Caco-2 (cell line): Measurements from ENCODE around the gene KRT81. TPM values are rescaled to one million over a fixed set of nuclear protein-coding genes. Genes with fewer than 3 reads are reported as not detected.

Experiments
- BruUV-seq: library from RNA; stranded (reverse); fragments of 400-500 nt; replicated peaks from 2 replicates; lab custom pipeline; 2021; lab: Mats Ljungman, UMichigan
- CTCF ChIA-PET: fragments of 300-600 bp; sonication (Branson Sonifier 250); formaldehyde crosslinking; loops from one replicate; lab custom pipeline; 2022; ENCODE audit warnings: antibody characterized with exemption; lab: Charles Lee
- POLR2A ChIA-PET: fragments of 300-600 bp; sonication (Branson Sonifier 250); formaldehyde crosslinking; loops from one replicate; lab custom pipeline; 2022; ENCODE audit warnings: antibody characterized with exemption; lab: Charles Lee
- DNase-seq, 2 experiments: peaks; one replicate each; pipeline versions ENCODE4 v3.0.0 to v3.0.0-alpha.2; 2020 to 2022
- H3K27me3 ChIP-seq: replicated peaks from 2 replicates; pipeline ENCODE4 v1.6.0; 2011; ENCODE audit warnings: low read length; ENCODE audit not compliant: control insufficient read depth, insufficient read depth
- H3K36me3 ChIP-seq: 2 replicates; pipeline ENCODE4 v1.5.1; 2011; ENCODE audit warnings: low read length; ENCODE audit not compliant: control insufficient read depth, insufficient read depth
- H3K4me1 ChIP-seq: fragments of 250-450 bp; sonication (Bioruptor Pico); 2 replicates; pipeline ENCODE4 v1.5.1; 2020; ENCODE audit warnings: mild to moderate bottlenecking
- H3K4me3 ChIP-seq: 2 replicates; pipeline ENCODE4 v1.5.1; 2011; ENCODE audit warnings: low read depth, mild to moderate bottlenecking, control low read depth, low read length
- H3K9me3 ChIP-seq: fragments of 250-450 bp; sonication (Bioruptor Pico); 2 replicates; pipeline ENCODE4 v1.5.1; 2020; ENCODE audit warnings: mild to moderate bottlenecking, moderate library complexity
- H3K27ac Mint-ChIP-seq: one replicate; pipeline ENCODE4 v1.8.0; 2022; ENCODE audit warnings: mixed read lengths; ENCODE audit not compliant: unreplicated experiment
- H3K27me3 Mint-ChIP-seq: one replicate; pipeline ENCODE4 v1.8.0; 2022; ENCODE audit warnings: mixed read lengths; ENCODE audit not compliant: insufficient read depth, unreplicated experiment
- H3K36me3 Mint-ChIP-seq: one replicate; pipeline ENCODE4 v1.8.0; 2022; ENCODE audit warnings: mild to moderate bottlenecking, mixed read lengths; ENCODE audit not compliant: insufficient read depth, unreplicated experiment
- H3K4me1 Mint-ChIP-seq: one replicate; pipeline ENCODE4 v1.8.0; 2022; ENCODE audit warnings: low read depth, mixed read lengths; ENCODE audit not compliant: unreplicated experiment
- H3K4me3 Mint-ChIP-seq: one replicate; pipeline ENCODE4 v1.8.0; 2022; ENCODE audit warnings: mild to moderate bottlenecking, moderate library complexity, mixed read lengths; ENCODE audit not compliant: unreplicated experiment
- H3K9me3 Mint-ChIP-seq: one replicate; pipeline ENCODE4 v1.8.0; 2022; ENCODE audit warnings: mixed read lengths; ENCODE audit not compliant: unreplicated experiment
- CTCF ChIP-seq, 2 experiments: fragments of 200-600 bp in 1 of 2; IDR thresholded peaks; 1 replicate in 1 of 2; 2 replicates in 1 of 2; pipeline versions ENCODE4 v1.5.1 to v1.8.0; 2011 to 2022; ENCODE audit warnings: antibody characterized with exemption in 1 of 2, control low read depth in 1 of 2, inconsistent platforms in 1 of 2, low read depth in 1 of 2, low read length in 1 of 2, mild to moderate bottlenecking in 1 of 2, moderate library complexity in 1 of 2; ENCODE audit not compliant: insufficient read depth in 1 of 2, severe bottlenecking in 1 of 2, unreplicated experiment in 1 of 2
- intact Hi-C: fragments of 100-400 bp; cut with micrococcal nuclease; formaldehyde crosslinking; loops from one replicate; pipeline ENCODE4 v1.10.0; 2022; ENCODE audit not compliant: unreplicated experiment
- total RNA-seq: library from RNA; stranded (reverse); gene quantifications from 2 replicates; pipeline ENCODE4 v1.2.3, GENCODE V29; 2022

KRT81 gene
- total RNA-seq, 1 experiment from 2014 or later, result 0.45 TPM

- no peaks in the 10 kb centered on the region for H3K9me3 Mint-ChIP-seq
- peaks cover 6% of the 10 kb centered on the region for H3K4me1 Mint-ChIP-seq
- no peaks in the 10 kb centered on the region for H3K36me3 Mint-ChIP-seq
- intact Hi-C loops, result loop anchor here (2.0 kb wide), 1 partner anchor 19 kb away; no protein-coding TSS in a partner anchor
- Histone ChIP-seq H3K27me3 (no peaks in the 10 kb centered on the region), H3K4me1 (peaks cover 21% of the 10 kb centered on the region), H3K4me3 (no peak overlapping the region), H3K9me3 (peaks cover 19% of the 10 kb centered on the region), H3K36me3 (peaks cover 1% of the 10 kb centered on the region; the same call in 1 of the 2 replicates)
- ChIA-PET CTCF (no interaction called here), POLR2A (no interaction called here)
- no peak for TF ChIP-seq CTCF (IDR thresholded peaks at IDR 0.05; ENCODE audit: insufficient read depth in 1 of 2, low read depth in 1 of 2, low read length in 1 of 2, severe bottlenecking in 1 of 2, unreplicated experiment in 1 of 2)
- no peaks in the 10 kb centered on the region for H3K27me3 Mint-ChIP-seq
- H3K4me3 Mint-ChIP-seq, result no peak overlapping the region
- BruUV-seq, result no TSS peak
- H3K27ac Mint-ChIP-seq, result no peak overlapping the region
- no peak for DNase-seq
Measured at GRCh38 chr12:52262286-52262685, 29.0 kb downstream of the KRT81 start.

DNA sequence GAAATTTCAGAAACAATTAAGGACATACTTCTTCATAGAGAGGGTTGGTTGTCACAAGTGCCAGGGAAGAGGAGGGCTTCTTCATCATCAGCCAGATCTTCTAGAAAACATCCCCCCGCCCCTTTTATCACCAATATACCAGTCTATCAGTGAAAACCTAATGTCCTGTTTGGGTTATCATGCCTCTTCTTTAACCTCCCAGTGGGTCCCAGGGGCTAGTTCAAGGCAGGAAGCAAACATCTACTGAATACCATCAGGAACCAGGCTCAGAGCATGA, 30.2 kb downstream of the KRT81 start:
- no TSS peak for BruUV-seq
- Histone ChIP-seq H3K9me3 (peaks cover 19% of the 10 kb centered on the region), H3K4me3 (no peak overlapping the region), H3K36me3 (peaks cover 1% of the 10 kb centered on the region; the same call in 1 of the 2 replicates), H3K27me3 (no peaks in the 10 kb centered on the region), H3K4me1 (peaks cover 21% of the 10 kb centered on the region)
- Mint-ChIP-seq H3K4me3 (no peak overlapping the region), H3K36me3 (no peaks in the 10 kb centered on the region), H3K4me1 (peaks cover 6% of the 10 kb centered on the region), H3K9me3 (no peaks in the 10 kb centered on the region), H3K27me3 (no peaks in the 10 kb centered on the region), H3K27ac (no peak overlapping the region)
- TF ChIP-seq CTCF (IDR thresholded peaks at IDR 0.05; ENCODE audit: insufficient read depth in 1 of 2, low read depth in 1 of 2, low read length in 1 of 2, severe bottlenecking in 1 of 2, unreplicated experiment in 1 of 2), result no peak
- no peak for DNase-seq
- ChIA-PET POLR2A (no interaction called here), CTCF (no interaction called here)
- intact Hi-C loops, result no loop called here

DNA sequence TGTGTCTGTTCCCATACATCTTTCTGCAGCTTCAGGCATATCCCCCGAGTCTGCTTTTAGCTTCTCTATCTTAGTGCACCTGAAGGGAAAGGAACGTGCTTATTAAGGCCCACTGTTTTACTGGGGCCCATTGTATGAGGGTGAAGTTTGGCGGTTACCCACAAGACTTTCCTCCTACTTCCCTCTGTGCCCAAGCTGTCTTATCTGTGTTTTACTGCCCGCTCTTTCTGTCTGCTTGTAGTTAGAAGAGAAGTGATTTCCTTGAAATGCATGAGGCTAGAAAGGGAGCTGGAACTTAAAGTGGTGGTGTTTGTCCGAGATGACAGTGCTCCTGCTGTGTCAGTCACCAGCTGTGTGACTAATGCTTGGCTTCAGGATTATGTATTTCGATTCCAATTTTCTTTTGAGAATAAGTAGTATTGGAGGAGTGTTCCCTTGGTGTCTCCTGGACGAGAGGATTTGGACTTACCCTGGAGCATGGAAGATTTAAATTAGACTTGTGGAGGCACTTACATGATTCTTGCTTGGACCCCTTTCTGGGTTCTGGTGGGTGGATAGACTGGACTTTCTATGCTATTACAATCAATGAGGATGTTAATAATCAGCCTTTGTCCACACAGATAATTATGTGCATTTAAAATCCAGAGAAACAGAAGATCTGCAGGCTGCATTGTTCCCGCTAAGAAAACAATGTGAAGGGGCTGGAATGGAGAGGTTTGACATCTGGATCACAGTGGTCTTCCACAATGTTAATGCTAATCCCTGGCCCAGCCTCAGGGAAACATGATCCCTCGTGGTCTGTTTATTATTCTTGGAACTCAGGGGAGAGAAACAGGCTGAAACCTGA, 30.8 kb downstream of the KRT81 start:
- no peaks in the 10 kb centered on the region for H3K27me3 Mint-ChIP-seq
- TF ChIP-seq CTCF (IDR thresholded peaks at IDR 0.05; ENCODE audit: insufficient read depth in 1 of 2, low read depth in 1 of 2, low read length in 1 of 2, severe bottlenecking in 1 of 2, unreplicated experiment in 1 of 2), result no peak
- ChIA-PET POLR2A (no interaction called here), CTCF (no interaction called here)
- intact Hi-C loops, result no loop called here
- Histone ChIP-seq H3K9me3 (peaks cover 19% of the 10 kb centered on the region), H3K27me3 (no peaks in the 10 kb centered on the region), H3K4me1 (peaks cover 21% of the 10 kb centered on the region), H3K4me3 (no peak overlapping the region), H3K36me3 (peaks cover 1% of the 10 kb centered on the region; the same call in 1 of the 2 replicates)
- peaks cover 6% of the 10 kb centered on the region for H3K4me1 Mint-ChIP-seq
- no peak overlapping the region for H3K4me3 Mint-ChIP-seq
- BruUV-seq, result no TSS peak
- no peaks in the 10 kb centered on the region for H3K36me3 Mint-ChIP-seq
- DNase-seq, result no peak
- H3K9me3 Mint-ChIP-seq, result no peaks in the 10 kb centered on the region
- H3K27ac Mint-ChIP-seq, result no peak overlapping the region
